Mucosa of rectum (tissue), 2 donors: ENCODE measurements around the gene AATF.

Experiments
- H3K27ac ChIP-seq, 2 donors: one replicate each; pipeline ENCODE4 v1.7.0; 2013; ENCODE audit warnings: inconsistent platforms in 2 of 2, low read depth in 2 of 2, low read length in 2 of 2
- H3K27me3 ChIP-seq, 2 donors: one replicate each; pipeline ENCODE4 v1.7.0; 2013; ENCODE audit warnings: low read length in 2 of 2; ENCODE audit not compliant: control insufficient read depth in 2 of 2, insufficient read depth in 2 of 2
- H3K36me3 ChIP-seq, 2 donors: one replicate each; pipeline ENCODE4 v1.7.0; 2013; ENCODE audit warnings: low read length in 2 of 2; ENCODE audit not compliant: control insufficient read depth in 2 of 2, insufficient read depth in 2 of 2
- H3K4me1 ChIP-seq, 2 donors: one replicate each; pipeline ENCODE4 v1.7.0; 2013; ENCODE audit warnings: low read length in 2 of 2, mild to moderate bottlenecking in 1 of 2; ENCODE audit not compliant: control insufficient read depth in 2 of 2, insufficient read depth in 2 of 2
- H3K4me3 ChIP-seq, 2 donors: one replicate each; pipeline ENCODE4 v1.7.0; 2013; ENCODE audit warnings: low read length in 2 of 2
- H3K9ac ChIP-seq, 2 donors: one replicate each; pipeline ENCODE4 v1.7.0; 2013; ENCODE audit warnings: low read length in 2 of 2, low read depth in 1 of 2, mild to moderate bottlenecking in 1 of 2
- H3K9me3 ChIP-seq, 2 donors: one replicate each; pipeline ENCODE4 v1.7.0; 2013; ENCODE audit warnings: low read length in 2 of 2; ENCODE audit not compliant: control insufficient read depth in 2 of 2
- donor health status: healthy.
- donor health status: Normal muscosa, but diverticular disease.

The AATF gene

GRCh38 chr17:37097154-37097553 is 148.4 kb downstream of the AATF start:
- Histone ChIP-seq H3K27ac (no peak overlapping the region), H3K4me1 (peaks cover 4 to 8% of the 10 kb centered on the region in 2 donors), H3K9ac (no peak overlapping the region), H3K36me3 (peaks cover 21 to 28% of the 10 kb centered on the region in 2 donors), H3K27me3 (no peaks in the 10 kb centered on the region), H3K9me3 (no peaks in the 10 kb centered on the region), H3K4me3 (no peak overlapping the region)

- Histone ChIP-seq H3K9ac (no peak overlapping the region), H3K4me1 (no peaks in the 10 kb centered on the region), H3K9me3 (no peaks in the 10 kb centered on the region), H3K27ac (no peak overlapping the region), H3K36me3 (peaks cover 21 to 28% of the 10 kb centered on the region in 2 donors), H3K27me3 (no peaks in the 10 kb centered on the region), H3K4me3 (no peak overlapping the region)
Measured at GRCh38 chr17:37098152-37098551, 149.4 kb downstream of the AATF start.

- Histone ChIP-seq H3K4me3 (no peak overlapping the region), H3K9me3 (no peaks in the 10 kb centered on the region), H3K27ac (no peak overlapping the region), H3K4me1 (no peaks in the 10 kb centered on the region), H3K27me3 (no peaks in the 10 kb centered on the region), H3K9ac (no peak overlapping the region), H3K36me3 (peaks cover 21 to 28% of the 10 kb centered on the region in 2 donors)
Measured at GRCh38 chr17:37098910-37099664, 150.3 kb downstream of the AATF start.

- no peaks in the 10 kb centered on the region for H3K27me3 ChIP-seq
- H3K4me1 ChIP-seq, result no peaks in the 10 kb centered on the region
- H3K27ac ChIP-seq, result no peak overlapping the region
- H3K36me3 ChIP-seq, result peaks cover 21% of the 10 kb centered on the region in 2 donors
- no peak overlapping the region for H3K4me3 ChIP-seq
- H3K9ac ChIP-seq, result no peak overlapping the region
- H3K9me3 ChIP-seq, result no peaks in the 10 kb centered on the region
Measured at GRCh38 chr17:37100231-37100630, 151.5 kb downstream of the AATF start.

GRCh38 chr17:37101306-37101705 is 152.6 kb downstream of the AATF start:
- no peaks in the 10 kb centered on the region for H3K4me1 ChIP-seq
- H3K36me3 ChIP-seq, result peaks cover 10 to 15% of the 10 kb centered on the region in 2 donors
- H3K27ac ChIP-seq, result no peak overlapping the region
- H3K9ac ChIP-seq, result no peak overlapping the region
- H3K9me3 ChIP-seq, result no peaks in the 10 kb centered on the region
- H3K4me3 ChIP-seq, result no peak overlapping the region
- no peaks in the 10 kb centered on the region for H3K27me3 ChIP-seq

- Histone ChIP-seq H3K9me3 (no peaks in the 10 kb centered on the region), H3K4me1 (no peaks in the 10 kb centered on the region), H3K9ac (no peak overlapping the region), H3K27ac (no peak overlapping the region), H3K4me3 (no peak overlapping the region), H3K27me3 (no peaks in the 10 kb centered on the region), H3K36me3 (peaks cover 0 to 3% of the 10 kb centered on the region in 2 donors)
Measured at GRCh38 chr17:37103231-37103630, 154.5 kb downstream of the AATF start.

GRCh38 chr17:37106049-37106448 is 157.3 kb downstream of the AATF start:
- no peak overlapping the region for H3K27ac ChIP-seq
- H3K9ac ChIP-seq, result no peak overlapping the region
- H3K9me3 ChIP-seq, result no peaks in the 10 kb centered on the region
- H3K4me1 ChIP-seq, result no peaks in the 10 kb centered on the region
- H3K36me3 ChIP-seq, result peaks cover 13 to 21% of the 10 kb centered on the region in 2 donors
- H3K27me3 ChIP-seq, result no peaks in the 10 kb centered on the region
- no peak overlapping the region for H3K4me3 ChIP-seq
